ENCODE data around the gene MPO.

Gene MPO

GRCh38 chr17:58284613-58285421 is 4.1 kb upstream of the MPO start:
- H3K4me3 Mint-ChIP-seq, result no peak overlapping the region
- no peak for ATAC-seq (replicated peaks)
- no peaks in the 10 kb centered on the region for H3K9me3 Mint-ChIP-seq
- peaks cover 18 to 52% of the 10 kb centered on the region in 2 donors for H3K27me3 Mint-ChIP-seq
- H3K27ac Mint-ChIP-seq, result no peak overlapping the region
- peaks cover 0 to 2% of the 10 kb centered on the region in 2 donors for H3K4me1 Mint-ChIP-seq (ENCODE audit: low read depth in 2 of 2)
- H3K36me3 Mint-ChIP-seq (ENCODE audit: insufficient read depth), result no peaks in the 10 kb centered on the region
- DNase-seq, result no peak

GRCh38 chr17:58283674-58284612 is 3.2 kb upstream of the MPO start:
- no peak for DNase-seq
- H3K27ac Mint-ChIP-seq, result no peak overlapping the region
- no peak for ATAC-seq (replicated peaks)

GRCh38 chr17:58282442-58282841 is 1.7 kb upstream of the MPO start:
- Mint-ChIP-seq H3K27ac (no peak overlapping the region), H3K27me3 (peaks cover 13 to 60% of the 10 kb centered on the region in 2 donors), H3K36me3 (ENCODE audit: insufficient read depth) (peaks cover 4% of the 10 kb centered on the region), H3K9me3 (no peaks in the 10 kb centered on the region), H3K4me3 (no peak overlapping the region), H3K4me1 (ENCODE audit: low read depth in 2 of 2) (peaks cover 2 to 6% of the 10 kb centered on the region in 2 donors)
- ATAC-seq (replicated peaks), result no peak
- no peak for DNase-seq

More at GRCh38 chr17:58283674-58284612, 3.2 kb upstream of the MPO start:
- peaks cover 0 to 6% of the 10 kb centered on the region in 2 donors for H3K4me1 Mint-ChIP-seq (ENCODE audit: low read depth in 2 of 2)
- no peak overlapping the region for H3K4me3 Mint-ChIP-seq
- no peaks in the 10 kb centered on the region for H3K36me3 Mint-ChIP-seq (ENCODE audit: insufficient read depth)
- H3K27me3 Mint-ChIP-seq, result peaks cover 16 to 58% of the 10 kb centered on the region in 2 donors
- H3K9me3 Mint-ChIP-seq, result no peaks in the 10 kb centered on the region

- DNase-seq, result no peak
- H3K4me3 Mint-ChIP-seq, result no peak overlapping the region
- H3K9me3 Mint-ChIP-seq, result no peaks in the 10 kb centered on the region
- H3K27me3 Mint-ChIP-seq, result peaks cover 12 to 57% of the 10 kb centered on the region in 2 donors
- H3K4me1 Mint-ChIP-seq (ENCODE audit: low read depth in 2 of 2), result peaks cover 2 to 6% of the 10 kb centered on the region in 2 donors
- no peak for ATAC-seq (replicated peaks)
- peaks cover 4% of the 10 kb centered on the region for H3K36me3 Mint-ChIP-seq (ENCODE audit: insufficient read depth)
- no peak overlapping the region for H3K27ac Mint-ChIP-seq
Observed at GRCh38 chr17:58281511-58282011, 826 bp upstream of the MPO start.

- Mint-ChIP-seq H3K9me3 (no peaks in the 10 kb centered on the region), H3K36me3 (ENCODE audit: insufficient read depth) (peaks cover 4% of the 10 kb centered on the region), H3K4me3 (no peak overlapping the region), H3K27ac (no peak overlapping the region), H3K4me1 (ENCODE audit: low read depth in 2 of 2) (peaks cover 2 to 6% of the 10 kb centered on the region in 2 donors), H3K27me3 (peaks cover 17 to 67% of the 10 kb centered on the region in 2 donors)
- ATAC-seq (replicated peaks), result peak; percentile 51
- DNase-seq, result no peak
Observed at GRCh38 chr17:58279736-58280479, 827 bp downstream of the MPO start.

- no peak for ATAC-seq (replicated peaks)
- no peak for DNase-seq
- Mint-ChIP-seq H3K27ac (peak overlapping the region in 1 of 2 donors; percentile 59), H3K36me3 (ENCODE audit: insufficient read depth) (peaks cover 4% of the 10 kb centered on the region), H3K4me1 (ENCODE audit: low read depth in 2 of 2) (peaks cover 2 to 6% of the 10 kb centered on the region in 2 donors), H3K9me3 (no peaks in the 10 kb centered on the region), H3K27me3 (peaks cover 17 to 60% of the 10 kb centered on the region in 2 donors), H3K4me3 (peak overlapping the region in 1 of 2 donors; percentile 4)
Observed at GRCh38 chr17:58279016-58279711, 1.6 kb downstream of the MPO start.

GRCh38 chr17:58278661-58279015 is 2.1 kb downstream of the MPO start:
- peak overlapping the region in 1 of 2 donors; percentile 4 for H3K4me3 Mint-ChIP-seq
- H3K9me3 Mint-ChIP-seq, result no peaks in the 10 kb centered on the region
- H3K4me1 Mint-ChIP-seq (ENCODE audit: low read depth in 2 of 2), result peaks cover 2 to 6% of the 10 kb centered on the region in 2 donors
- H3K27me3 Mint-ChIP-seq, result peaks cover 17 to 56% of the 10 kb centered on the region in 2 donors
- ATAC-seq (replicated peaks), result no peak
- H3K36me3 Mint-ChIP-seq (ENCODE audit: insufficient read depth), result peaks cover 4% of the 10 kb centered on the region
- no peak for DNase-seq
- peak overlapping the region in 1 of 2 donors; percentile 59 for H3K27ac Mint-ChIP-seq

GRCh38 chr17:58277802-58278595 is 2.7 kb downstream of the MPO start:
- Mint-ChIP-seq H3K36me3 (ENCODE audit: insufficient read depth) (peaks cover 4% of the 10 kb centered on the region), H3K4me3 (no peak overlapping the region), H3K27me3 (peaks cover 18 to 57% of the 10 kb centered on the region in 2 donors), H3K9me3 (no peaks in the 10 kb centered on the region), H3K27ac (peak overlapping the region in 1 of 2 donors; percentile 59), H3K4me1 (ENCODE audit: low read depth in 2 of 2) (peaks cover 2 to 6% of the 10 kb centered on the region in 2 donors)
- ATAC-seq (replicated peaks) (no peak), DNase-seq (no peak)

GRCh38 chr17:58277107-58277801 is 3.5 kb downstream of the MPO start:
- peaks cover 2 to 6% of the 10 kb centered on the region in 2 donors for H3K4me1 Mint-ChIP-seq (ENCODE audit: low read depth in 2 of 2)
- DNase-seq (peak in 2 of 3 experiments; percentile 18 to 28), ATAC-seq (replicated peaks) (no peak)
- no peak overlapping the region for H3K27ac Mint-ChIP-seq
- H3K36me3 Mint-ChIP-seq (ENCODE audit: insufficient read depth), result peaks cover 4% of the 10 kb centered on the region
- peaks cover 26 to 65% of the 10 kb centered on the region in 2 donors for H3K27me3 Mint-ChIP-seq
- no peak overlapping the region for H3K4me3 Mint-ChIP-seq
- H3K9me3 Mint-ChIP-seq, result no peaks in the 10 kb centered on the region

GRCh38 chr17:58276423-58276822 is 4.3 kb downstream of the MPO start:
- no peak overlapping the region for H3K27ac Mint-ChIP-seq
- H3K36me3 Mint-ChIP-seq (ENCODE audit: insufficient read depth), result peaks cover 4% of the 10 kb centered on the region

GRCh38 chr17:58275417-58275816 is 5.3 kb downstream of the MPO start:
- DNase-seq (no peak), ATAC-seq (replicated peaks) (no peak)
- Mint-ChIP-seq H3K4me1 (ENCODE audit: low read depth in 2 of 2) (peaks cover 2 to 6% of the 10 kb centered on the region in 2 donors), H3K27ac (no peak overlapping the region), H3K9me3 (no peaks in the 10 kb centered on the region), H3K27me3 (peaks cover 29 to 69% of the 10 kb centered on the region in 2 donors), H3K4me3 (no peak overlapping the region), H3K36me3 (ENCODE audit: insufficient read depth) (peaks cover 4% of the 10 kb centered on the region)

More at GRCh38 chr17:58276423-58276822, 4.3 kb downstream of the MPO start:
- Mint-ChIP-seq H3K4me1 (ENCODE audit: low read depth in 2 of 2) (peaks cover 2 to 6% of the 10 kb centered on the region in 2 donors), H3K9me3 (no peaks in the 10 kb centered on the region), H3K4me3 (no peak overlapping the region), H3K27me3 (peaks cover 29 to 71% of the 10 kb centered on the region in 2 donors)
- DNase-seq, result no peak
- ATAC-seq (replicated peaks), result no peak
